ENCODE measurements around the gene ZNF830.

ZNF830 gene

DNA sequence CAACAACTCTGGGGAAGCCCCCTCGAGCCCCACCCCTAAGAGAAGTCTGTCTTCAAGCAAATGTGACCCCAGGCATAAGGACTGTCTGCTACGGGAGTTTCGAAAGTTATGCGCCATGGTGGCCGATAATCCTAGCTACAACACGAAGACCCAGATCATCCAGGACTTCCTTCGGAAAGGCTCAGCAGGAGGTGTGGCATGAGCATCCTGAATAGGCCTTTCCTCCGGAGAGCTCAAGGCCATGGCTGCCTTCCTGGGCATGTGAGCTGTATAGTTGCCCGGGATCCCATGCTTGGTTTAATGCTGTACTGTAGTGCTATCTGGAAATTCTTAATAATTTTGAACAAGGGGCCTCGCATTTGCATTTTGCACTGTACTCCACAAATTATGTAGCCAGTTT lies 28.1 kb downstream of the ZNF830 start:
- no peak for ATAC-seq
- TF ChIP-seq GLIS3 (CRISPR knock-in tag; IDR thresholded peaks at IDR 0.05) (no peak), RARB (CRISPR knock-in tag; IDR thresholded peaks at IDR 0.05) (no peak), ESRRG (CRISPR knock-in tag; IDR thresholded peaks at IDR 0.05) (no peak), PPARA (CRISPR knock-in tag; IDR thresholded peaks at IDR 0.05; ENCODE audit: borderline replicate concordance) (no peak), ZNF565 (CRISPR knock-in tag; conservative IDR thresholded peaks at IDR 0.05; ENCODE audit: low read depth) (no peak), ZNF70 (CRISPR knock-in tag; IDR thresholded peaks at IDR 0.05) (no peak), ZFP30 (CRISPR knock-in tag; IDR thresholded peaks at IDR 0.05) (no peak), CREB5 (CRISPR knock-in tag; IDR thresholded peaks at IDR 0.05; ENCODE audit: low read depth) (no peak), OSR1 (CRISPR knock-in tag; IDR thresholded peaks at IDR 0.05) (no peak), ARNTL (CRISPR knock-in tag; IDR thresholded peaks at IDR 0.05; ENCODE audit: borderline replicate concordance, low read depth) (no peak), CSRNP3 (CRISPR knock-in tag; IDR thresholded peaks at IDR 0.05) (no peak), ZC3H10 (CRISPR knock-in tag; IDR thresholded peaks at IDR 0.05) (no peak)
- TF ChIP-seq, protein P1, sequence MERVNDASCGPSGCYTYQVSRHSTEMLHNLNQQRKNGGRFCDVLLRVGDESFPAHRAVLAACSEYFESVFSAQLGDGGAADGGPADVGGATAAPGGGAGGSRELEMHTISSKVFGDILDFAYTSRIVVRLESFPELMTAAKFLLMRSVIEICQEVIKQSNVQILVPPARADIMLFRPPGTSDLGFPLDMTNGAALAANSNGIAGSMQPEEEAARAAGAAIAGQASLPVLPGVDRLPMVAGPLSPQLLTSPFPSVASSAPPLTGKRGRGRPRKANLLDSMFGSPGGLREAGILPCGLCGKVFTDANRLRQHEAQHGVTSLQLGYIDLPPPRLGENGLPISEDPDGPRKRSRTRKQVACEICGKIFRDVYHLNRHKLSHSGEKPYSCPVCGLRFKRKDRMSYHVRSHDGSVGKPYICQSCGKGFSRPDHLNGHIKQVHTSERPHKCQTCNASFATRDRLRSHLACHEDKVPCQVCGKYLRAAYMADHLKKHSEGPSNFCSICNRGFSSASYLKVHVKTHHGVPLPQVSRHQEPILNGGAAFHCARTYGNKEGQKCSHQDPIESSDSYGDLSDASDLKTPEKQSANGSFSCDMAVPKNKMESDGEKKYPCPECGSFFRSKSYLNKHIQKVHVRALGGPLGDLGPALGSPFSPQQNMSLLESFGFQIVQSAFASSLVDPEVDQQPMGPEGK (CRISPR knock-in tag; IDR thresholded peaks at IDR 0.05; ENCODE audit: borderline replicate concordance): no peak
- TF ChIP-seq, protein P2, sequence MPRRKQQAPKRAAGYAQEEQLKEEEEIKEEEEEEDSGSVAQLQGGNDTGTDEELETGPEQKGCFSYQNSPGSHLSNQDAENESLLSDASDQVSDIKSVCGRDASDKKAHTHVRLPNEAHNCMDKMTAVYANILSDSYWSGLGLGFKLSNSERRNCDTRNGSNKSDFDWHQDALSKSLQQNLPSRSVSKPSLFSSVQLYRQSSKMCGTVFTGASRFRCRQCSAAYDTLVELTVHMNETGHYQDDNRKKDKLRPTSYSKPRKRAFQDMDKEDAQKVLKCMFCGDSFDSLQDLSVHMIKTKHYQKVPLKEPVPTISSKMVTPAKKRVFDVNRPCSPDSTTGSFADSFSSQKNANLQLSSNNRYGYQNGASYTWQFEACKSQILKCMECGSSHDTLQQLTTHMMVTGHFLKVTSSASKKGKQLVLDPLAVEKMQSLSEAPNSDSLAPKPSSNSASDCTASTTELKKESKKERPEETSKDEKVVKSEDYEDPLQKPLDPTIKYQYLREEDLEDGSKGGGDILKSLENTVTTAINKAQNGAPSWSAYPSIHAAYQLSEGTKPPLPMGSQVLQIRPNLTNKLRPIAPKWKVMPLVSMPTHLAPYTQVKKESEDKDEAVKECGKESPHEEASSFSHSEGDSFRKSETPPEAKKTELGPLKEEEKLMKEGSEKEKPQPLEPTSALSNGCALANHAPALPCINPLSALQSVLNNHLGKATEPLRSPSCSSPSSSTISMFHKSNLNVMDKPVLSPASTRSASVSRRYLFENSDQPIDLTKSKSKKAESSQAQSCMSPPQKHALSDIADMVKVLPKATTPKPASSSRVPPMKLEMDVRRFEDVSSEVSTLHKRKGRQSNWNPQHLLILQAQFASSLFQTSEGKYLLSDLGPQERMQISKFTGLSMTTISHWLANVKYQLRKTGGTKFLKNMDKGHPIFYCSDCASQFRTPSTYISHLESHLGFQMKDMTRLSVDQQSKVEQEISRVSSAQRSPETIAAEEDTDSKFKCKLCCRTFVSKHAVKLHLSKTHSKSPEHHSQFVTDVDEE (CRISPR knock-in tag; IDR thresholded peaks at IDR 0.05): no peak
- TF ChIP-seq, protein P3, sequence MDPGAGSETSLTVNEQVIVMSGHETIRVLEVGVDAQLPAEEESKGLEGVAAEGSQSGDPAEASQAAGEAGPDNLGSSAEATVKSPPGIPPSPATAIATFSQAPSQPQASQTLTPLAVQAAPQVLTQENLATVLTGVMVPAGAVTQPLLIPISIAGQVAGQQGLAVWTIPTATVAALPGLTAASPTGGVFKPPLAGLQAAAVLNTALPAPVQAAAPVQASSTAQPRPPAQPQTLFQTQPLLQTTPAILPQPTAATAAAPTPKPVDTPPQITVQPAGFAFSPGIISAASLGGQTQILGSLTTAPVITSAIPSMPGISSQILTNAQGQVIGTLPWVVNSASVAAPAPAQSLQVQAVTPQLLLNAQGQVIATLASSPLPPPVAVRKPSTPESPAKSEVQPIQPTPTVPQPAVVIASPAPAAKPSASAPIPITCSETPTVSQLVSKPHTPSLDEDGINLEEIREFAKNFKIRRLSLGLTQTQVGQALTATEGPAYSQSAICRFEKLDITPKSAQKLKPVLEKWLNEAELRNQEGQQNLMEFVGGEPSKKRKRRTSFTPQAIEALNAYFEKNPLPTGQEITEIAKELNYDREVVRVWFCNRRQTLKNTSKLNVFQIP (CRISPR knock-in tag; IDR thresholded peaks at IDR 0.05; ENCODE audit: borderline replicate concordance, low read depth): no peak

- ATAC-seq: no peak
- TF ChIP-seq CSRNP3 (CRISPR knock-in tag; IDR thresholded peaks at IDR 0.05) (no peak), ZNF70 (CRISPR knock-in tag; IDR thresholded peaks at IDR 0.05) (no peak), ISL1 (CRISPR knock-in tag; IDR thresholded peaks at IDR 0.05) (no peak), ARNTL (CRISPR knock-in tag; IDR thresholded peaks at IDR 0.05; ENCODE audit: borderline replicate concordance, low read depth) (no peak), CSDC2 (CRISPR knock-in tag; IDR thresholded peaks at IDR 0.05) (no peak), CREB5 (CRISPR knock-in tag; IDR thresholded peaks at IDR 0.05; ENCODE audit: low read depth) (no peak), SNAI2 (CRISPR knock-in tag; IDR thresholded peaks at IDR 0.05) (no peak), ZC3H10 (CRISPR knock-in tag; IDR thresholded peaks at IDR 0.05) (no peak), ESRRG (CRISPR knock-in tag; IDR thresholded peaks at IDR 0.05) (no peak)
- TF ChIP-seq, protein P3 (CRISPR knock-in tag; IDR thresholded peaks at IDR 0.05; ENCODE audit: borderline replicate concordance, low read depth): no peak
Measured at GRCh38 chr17:34990921-34991365, 29.6 kb downstream of the ZNF830 start.
